Activated naive CD8-positive, alpha-beta T cell treated with anti-CD3 and anti-CD28 coated beads, Interleukin-2, amount 10 ng/mL, durations not matched to agents 7 days and 5 days (primary cell): ENCODE data around the gene GCNT3. TPM values are rescaled to one million over a fixed set of nuclear protein-coding genes. Genes with fewer than 3 reads are reported as not detected.

ENCODE experiments used
- total RNA-seq, 2 experiments: library from RNA; stranded (reverse); gene quantifications; one replicate each; pipeline ENCODE4 v1.2.3, GENCODE V29; 2021

GCNT3 gene
- total RNA-seq, 2 experiments from 2014 or later = not detected

Other genes with a start within 250 kb of the GCNT3 start
- gene MYO1E, start 238.9 kb upstream of the GCNT3 start, total RNA-seq = 10 to 100 TPM; 73.9 to 79.1 TPM
- gene FAM81A, start 173.6 kb upstream of the GCNT3 start, total RNA-seq = 1 to 10 TPM; 2.0 to 2.2 TPM
- gene GTF2A2, start 45.7 kb downstream of the GCNT3 start, total RNA-seq = 10 to 100 TPM; 86.3 to 96.1 TPM
- gene BNIP2, start 77.5 kb downstream of the GCNT3 start, total RNA-seq = 10 to 100 TPM; 79.7 to 80.2 TPM